Endodermal cell (in vitro differentiated cells): Measurements from ENCODE around the gene KLHDC4. TPM values are rescaled to one million over a fixed set of nuclear protein-coding genes. Genes with fewer than 3 reads are reported as not detected.

Experiments used
- DNase-seq: peaks from one replicate; pipeline ENCODE4 v3.0.0-alpha.2; 2017
- H3K27ac ChIP-seq: 2 replicates; pipeline ENCODE4 v1.5.1; 2013; ENCODE audit warnings: mild to moderate bottlenecking, low read depth, low read length, moderate library complexity
- H3K27me3 ChIP-seq: 2 replicates; pipeline ENCODE4 v1.6.1; 2013; ENCODE audit warnings: mild to moderate bottlenecking, low read length, moderate library complexity; ENCODE audit not compliant: insufficient read depth, control insufficient read depth, poor library complexity, severe bottlenecking
- H3K36me3 ChIP-seq: 2 replicates; pipeline ENCODE4 v1.7.0; 2013; ENCODE audit warnings: mild to moderate bottlenecking, low read length, moderate library complexity; ENCODE audit not compliant: control insufficient read depth, insufficient read depth
- H3K4me1 ChIP-seq: one replicate; pipeline ENCODE4 v1.7.0; 2013; ENCODE audit warnings: low read length; ENCODE audit not compliant: control insufficient read depth, insufficient read depth
- H3K4me3 ChIP-seq: 2 replicates; pipeline ENCODE4 v1.5.1; 2013; ENCODE audit warnings: mild to moderate bottlenecking, low read length, moderate library complexity
- H3K9ac ChIP-seq: 2 replicates; pipeline ENCODE4 v1.6.1; 2013; ENCODE audit warnings: mild to moderate bottlenecking, low read length, moderate library complexity; ENCODE audit not compliant: poor library complexity, severe bottlenecking; ENCODE audit errors: extremely low read depth
- H3K9me3 ChIP-seq: 2 replicates; pipeline ENCODE4 v1.6.1; 2013; ENCODE audit warnings: mild to moderate bottlenecking, low read length, moderate library complexity; ENCODE audit not compliant: control insufficient read depth
- H3K27ac Mint-ChIP-seq: 2 replicates; pipeline ENCODE4 v1.8.0; 2020; ENCODE audit warnings: mixed read lengths
- H3K27me3 Mint-ChIP-seq: 2 replicates; pipeline ENCODE4 v1.8.0; 2021; ENCODE audit warnings: mild to moderate bottlenecking, mixed read lengths; ENCODE audit not compliant: insufficient read depth
- H3K36me3 Mint-ChIP-seq: 2 replicates; pipeline ENCODE4 v1.8.0; 2020; ENCODE audit warnings: low read depth, mixed read lengths
- H3K4me1 Mint-ChIP-seq: 2 replicates; pipeline ENCODE4 v1.8.0; 2020; ENCODE audit warnings: mixed read lengths
- H3K4me3 Mint-ChIP-seq: 2 replicates; pipeline ENCODE4 v1.8.0; 2020; ENCODE audit warnings: mild to moderate bottlenecking, moderate library complexity, mixed read lengths
- H3K9me3 Mint-ChIP-seq: 2 replicates; pipeline ENCODE4 v1.8.0; 2020; ENCODE audit warnings: mild to moderate bottlenecking, mixed read lengths
- CTCF ChIP-seq: fragments of 200-600 bp; sonication (generic); conservative IDR thresholded peaks from 2 replicates; pipeline ENCODE4 v1.5.0; 2021; ENCODE audit warnings: antibody characterized with exemption, mild to moderate bottlenecking
- WGBS, 2 experiments: methylation state at CpG; one replicate each; pipeline versions ENCODE4 v1.1.5 to v1.1.7; 2013; ENCODE audit warnings: missing lambda C conversion rate in 2 of 2, mixed read lengths in 1 of 2; ENCODE audit not compliant: insufficient coverage in 1 of 2, insufficient read length in 1 of 2; 5-methylcytosine and 5-hydroxymethylcytosine counted together
- total RNA-seq, 2 donors: library from RNA; stranded (reverse); fragmentation: NEBNext Ultra II Directional in 1 of 2; extraction: Animal tissue kit (Norgen Biotek cat#: 25700) in 1 of 2; gene quantifications; 2 replicates in 1 of 2; 3 replicates in 1 of 2; pipeline ENCODE4 v1.2.1, GENCODE V29; 2021

Gene KLHDC4
- total RNA-seq, 2 donors from 2014 or later = 52.8 to 58.8 TPM

- Histone ChIP-seq H3K4me1 (no peaks in the 10 kb centered on the region), H3K36me3 (peaks cover 10% of the 10 kb centered on the region), H3K27me3 (no peaks in the 10 kb centered on the region), H3K9ac (no peak overlapping the region), H3K9me3 (no peaks in the 10 kb centered on the region), H3K27ac (no peak overlapping the region), H3K4me3 (no peak overlapping the region)
- TF ChIP-seq CTCF = no peak
- Mint-ChIP-seq H3K4me1 (no peaks in the 10 kb centered on the region), H3K27ac (no peak overlapping the region), H3K9me3 (no peaks in the 10 kb centered on the region), H3K36me3 (peaks cover 15% of the 10 kb centered on the region), H3K27me3 (no peaks in the 10 kb centered on the region), H3K4me3 (no peak overlapping the region)
- DNase-seq = no peak
- WGBS, 2 experiments = 91 to 94% methylated on average over 4 to 6 of the region's 7 CpGs
Observed at GRCh38 chr16:87692176-87692575, 73.6 kb downstream of the KLHDC4 start.

- H3K9me3 Mint-ChIP-seq = no peaks in the 10 kb centered on the region
- H3K4me3 ChIP-seq = no peak overlapping the region
- H3K27me3 Mint-ChIP-seq = no peaks in the 10 kb centered on the region
- no peaks in the 10 kb centered on the region for H3K4me1 Mint-ChIP-seq
- H3K27me3 ChIP-seq = no peaks in the 10 kb centered on the region
- peaks cover 12% of the 10 kb centered on the region for H3K36me3 Mint-ChIP-seq
- no peak overlapping the region for H3K27ac ChIP-seq
- H3K9me3 ChIP-seq = no peaks in the 10 kb centered on the region
- no peak for TF ChIP-seq CTCF
- H3K9ac ChIP-seq = no peak overlapping the region
- 82 to 92% methylated on average over 11 to 14 of the region's 14 CpGs for WGBS, 2 experiments
- DNase-seq = no peak
- peaks cover 5% of the 10 kb centered on the region for H3K36me3 ChIP-seq
- H3K4me3 Mint-ChIP-seq = no peak overlapping the region
- H3K4me1 ChIP-seq = no peaks in the 10 kb centered on the region
- H3K27ac Mint-ChIP-seq = no peak overlapping the region
Observed at GRCh38 chr16:87691686-87692079, 74.1 kb downstream of the KLHDC4 start.

- Histone ChIP-seq H3K9me3 (no peaks in the 10 kb centered on the region), H3K4me1 (no peaks in the 10 kb centered on the region), H3K9ac (no peak overlapping the region), H3K27me3 (no peaks in the 10 kb centered on the region), H3K36me3 (no peaks in the 10 kb centered on the region), H3K4me3 (no peak overlapping the region), H3K27ac (no peak overlapping the region)
- H3K4me3 Mint-ChIP-seq = no peak overlapping the region
- TF ChIP-seq CTCF = no peak
- no peak for DNase-seq
- H3K36me3 Mint-ChIP-seq = peaks cover 7% of the 10 kb centered on the region
- WGBS, 2 experiments = 87 to 92% methylated on average over 24 to 33 of the region's 33 CpGs
- no peaks in the 10 kb centered on the region for H3K4me1 Mint-ChIP-seq
- no peaks in the 10 kb centered on the region for H3K9me3 Mint-ChIP-seq
- H3K27me3 Mint-ChIP-seq = no peaks in the 10 kb centered on the region
- no peak overlapping the region for H3K27ac Mint-ChIP-seq
Observed at GRCh38 chr16:87690911-87691685, 74.7 kb downstream of the KLHDC4 start.
